Measurements from ENCODE around the gene DUSP12.

The DUSP12 gene

DNA sequence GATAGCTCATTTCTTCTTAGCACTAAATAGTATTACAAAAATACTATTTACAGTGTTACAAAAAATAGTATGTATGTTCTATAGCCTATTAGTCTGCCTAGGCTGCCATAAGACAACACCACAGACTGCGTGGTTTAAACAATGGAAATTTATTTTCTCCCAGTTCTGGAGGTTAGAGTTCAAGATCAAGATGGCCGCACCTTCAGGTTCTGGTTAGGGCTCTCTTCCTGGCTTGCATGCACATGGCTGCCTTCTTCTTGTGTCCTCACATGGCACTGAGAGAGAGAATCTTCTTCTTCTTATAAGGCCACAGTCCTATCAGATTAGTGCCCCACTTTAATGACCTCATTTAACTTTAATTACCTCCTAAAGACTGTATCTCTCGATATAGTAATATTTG lies 20.7 kb downstream of the DUSP12 start:
- DNase-seq (ENCODE audit: low spot score): no peak

- DNase-seq (ENCODE audit: low spot score): no peak
Observed at GRCh38 chr1:161771161-161771560, 21.6 kb downstream of the DUSP12 start.

DNA sequence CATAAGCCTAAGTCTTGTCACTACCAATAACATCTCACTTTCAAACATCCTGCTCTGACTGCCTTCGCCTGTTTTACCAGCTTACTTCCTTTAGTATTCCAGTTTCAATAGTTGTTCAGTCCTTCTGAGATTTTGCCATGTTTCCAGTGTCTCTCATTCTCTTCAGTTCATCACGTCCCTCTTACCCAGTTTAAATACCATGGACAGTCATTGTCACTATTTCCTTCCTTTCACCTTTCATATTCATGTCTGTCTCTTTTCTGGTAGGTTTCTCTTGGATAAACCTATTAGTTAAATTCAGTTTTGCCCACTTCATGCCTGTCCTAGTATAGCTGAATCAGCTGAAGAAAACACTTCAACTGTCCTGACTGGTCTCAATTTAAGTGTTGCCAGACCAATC lies 22.4 kb downstream of the DUSP12 start:
- DNase-seq (ENCODE audit: low spot score): no peak

GRCh38 chr1:161772397-161772796 lies 22.8 kb downstream of the DUSP12 start:
- DNase-seq (ENCODE audit: low spot score): no peak

DNA sequence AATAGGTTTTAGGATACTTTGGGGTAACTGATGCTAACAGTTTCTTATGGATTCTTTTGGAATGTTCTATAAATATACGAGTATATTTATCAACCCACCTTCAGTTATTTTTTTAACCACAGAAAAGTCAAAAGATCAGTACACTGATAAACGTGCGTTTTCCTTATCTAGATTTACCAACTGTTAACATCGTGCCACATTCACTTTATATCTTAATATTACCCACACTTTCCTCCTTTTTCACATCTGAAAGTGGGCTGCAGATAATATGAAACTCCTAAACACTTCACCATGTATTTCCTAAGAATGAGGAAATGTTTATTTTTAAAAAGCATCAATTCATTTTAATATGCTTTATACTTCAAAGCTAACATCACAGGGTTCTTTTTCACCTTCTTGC lies 24.2 kb downstream of the DUSP12 start:
- DNase-seq (ENCODE audit: low spot score): no peak

GRCh38 chr1:161777261-161777660 lies 27.7 kb downstream of the DUSP12 start:
- DNase-seq (ENCODE audit: low spot score): no peak

DNA sequence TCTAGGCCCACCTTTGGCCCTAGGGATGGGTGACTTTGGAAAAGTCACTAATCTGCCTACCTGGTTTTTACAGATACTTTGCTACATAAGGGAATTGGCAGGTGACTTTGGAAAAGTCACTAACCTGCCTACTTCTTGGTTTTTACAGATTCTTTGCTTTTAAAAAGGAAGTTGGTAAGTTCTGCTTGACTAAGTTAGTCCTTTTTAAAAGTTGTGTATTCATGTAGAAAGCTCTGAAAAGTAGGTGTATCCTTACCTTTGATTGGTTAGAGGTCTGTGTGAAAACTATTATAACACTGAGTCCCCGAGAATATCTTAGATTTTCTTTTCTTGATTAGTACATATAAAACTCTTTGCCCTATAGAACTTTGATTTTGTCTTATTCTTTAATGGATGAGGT lies 28.9 kb downstream of the DUSP12 start:
- no peak for DNase-seq (ENCODE audit: low spot score)

DNA sequence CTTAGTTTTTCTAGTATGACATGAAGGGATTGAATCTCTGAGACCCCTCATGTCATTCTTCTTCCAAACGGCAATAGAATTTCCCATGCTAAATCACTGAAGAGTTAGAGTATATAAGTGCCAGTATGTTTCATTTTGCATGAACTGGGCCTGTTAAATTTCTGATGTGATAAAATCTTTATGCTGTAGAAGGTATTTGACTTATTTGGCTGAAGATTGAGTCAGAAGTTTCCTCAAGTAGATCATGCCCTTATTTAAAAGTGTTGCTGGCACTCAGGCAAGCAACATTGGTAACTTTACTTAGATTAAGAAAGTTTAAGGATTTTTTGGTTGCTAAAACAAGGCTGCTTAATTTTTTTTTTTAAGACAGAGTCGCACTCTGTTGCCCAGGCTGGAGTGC lies 29.8 kb downstream of the DUSP12 start:
- DNase-seq (ENCODE audit: low spot score): no peak

GRCh38 chr1:161781995-161782394 lies 32.4 kb downstream of the DUSP12 start:
- no peak for DNase-seq (ENCODE audit: low spot score)

GRCh38 chr1:161782886-161783285 lies 33.3 kb downstream of the DUSP12 start:
- DNase-seq (ENCODE audit: low spot score): no peak

- DNase-seq (ENCODE audit: low spot score): no peak
Observed at GRCh38 chr1:161784968-161785367, 35.4 kb downstream of the DUSP12 start.

GRCh38 chr1:161787355-161787754 lies 37.8 kb downstream of the DUSP12 start:
- no peak for DNase-seq (ENCODE audit: low spot score)

GRCh38 chr1:161790587-161791317 lies 41.2 kb downstream of the DUSP12 start:
- no peak for DNase-seq (ENCODE audit: low spot score)

- DNase-seq (ENCODE audit: low spot score): no peak
Observed at GRCh38 chr1:161791904-161792655, 42.5 kb downstream of the DUSP12 start.

DNA sequence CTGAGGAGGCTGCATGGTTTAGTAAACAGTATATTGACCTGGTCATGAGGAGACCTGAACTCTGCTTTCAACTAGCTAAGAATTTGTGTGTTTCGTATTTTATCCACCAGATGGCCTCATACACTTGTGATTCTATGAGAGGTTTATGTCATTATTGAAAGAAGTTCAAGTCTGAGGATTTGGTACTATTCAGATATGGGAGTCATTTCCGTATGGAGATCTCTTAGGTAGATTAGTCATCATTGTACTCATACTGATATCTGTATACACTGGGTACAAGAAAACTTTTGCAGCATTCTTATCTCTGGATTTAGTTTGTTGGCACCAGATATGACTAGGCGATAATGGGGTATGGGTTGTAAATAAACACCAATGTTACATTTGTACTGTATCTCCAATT lies 43.2 kb downstream of the DUSP12 start:
- DNase-seq (ENCODE audit: low spot score): peak; percentile 64

GRCh38 chr1:161799792-161800191 lies 50.2 kb downstream of the DUSP12 start:
- DNase-seq (ENCODE audit: low spot score): no peak

DNA sequence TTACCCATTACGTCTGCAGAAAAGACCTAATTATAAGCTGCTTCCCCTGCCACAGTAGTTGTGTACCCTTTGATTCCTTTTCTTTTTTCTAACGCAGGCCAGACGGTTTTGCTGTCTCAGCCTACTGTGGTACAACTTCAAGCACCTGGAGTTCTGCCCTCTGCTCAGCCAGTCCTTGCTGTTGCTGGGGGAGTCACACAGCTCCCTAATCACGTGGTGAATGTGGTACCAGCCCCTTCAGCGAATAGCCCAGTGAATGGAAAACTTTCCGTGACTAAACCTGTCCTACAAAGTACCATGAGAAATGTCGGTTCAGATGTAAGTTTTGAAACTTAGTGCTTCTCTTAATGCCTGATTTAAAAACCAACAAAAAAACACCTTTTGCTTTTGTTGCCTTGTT lies 52.4 kb downstream of the DUSP12 start:
- DNase-seq (ENCODE audit: low spot score): no peak

GRCh38 chr1:161803181-161803580 lies 53.6 kb downstream of the DUSP12 start:
- DNase-seq (ENCODE audit: low spot score): no peak

- DNase-seq (ENCODE audit: low spot score): no peak
Observed at GRCh38 chr1:161805399-161806197, 56.0 kb downstream of the DUSP12 start.
